GM12878 (cell line): Measurements from ENCODE around the gene RPS19BP1. TPM values are rescaled to one million over a fixed set of nuclear protein-coding genes. Genes with fewer than 3 reads are reported as not detected.

Experiments used
- ATAC-seq: fragments of 200-7000 bp; cut with Tn5 transposase; 3 replicates; pipeline ENCODE4 v1.9.1; 2020; ENCODE audit warnings: mild to moderate bottlenecking, moderate library complexity
- BruUV-seq: library from RNA; stranded (reverse); fragments of 400-500 nt; replicated peaks from 2 replicates; lab custom pipeline; 2021; lab: Mats Ljungman, UMichigan
- CTCF ChIA-PET: fragments of 300-600 bp; sonication (Branson Sonifier 250); formaldehyde crosslinking; extraction: SDS; loops from one replicate; lab custom pipeline; 2021; ENCODE audit warnings: inconsistent platforms; lab: Yijun Ruan, JAX
- POLR2A ChIA-PET: fragments of 350-600 bp; formaldehyde crosslinking; extraction: SDS; loops from one replicate; lab custom pipeline; 2021; ENCODE audit warnings: inconsistent platforms; lab: Charles Lee
- RAD21 ChIA-PET: fragments of 300-600 bp; sonication (Branson Sonifier 250); formaldehyde crosslinking; loops from one replicate; lab custom pipeline; 2023; ENCODE audit warnings: antibody characterized with exemption; ENCODE audit not compliant: unreplicated experiment; lab: Charles Lee
- SMC1A ChIA-PET: fragments of 300-600 bp; sonication (Branson Sonifier 250); formaldehyde crosslinking; loops from one replicate; lab custom pipeline; 2023; ENCODE audit not compliant: unreplicated experiment, uncharacterized antibody; lab: Charles Lee
- DNase-seq: peaks from one replicate; pipeline ENCODE4 v3.0.0-alpha.2; 2011; ENCODE audit warnings: low read depth, low spot score
- FAIRE-seq: peaks from 3 replicates; lab custom pipeline; 2011; peaks lifted over from hg19 to GRCh38; lab: Jason Lieb, UNC
- H2AFZ ChIP-seq: 2 replicates; pipeline ENCODE4 v1.6.0; 2011; ENCODE audit warnings: low read depth, low read length, control low read depth; ENCODE audit not compliant: control insufficient read depth
- H3K27ac ChIP-seq: 2 replicates; pipeline ENCODE4 v1.5.1; 2011; ENCODE audit warnings: control low read depth; ENCODE audit not compliant: control insufficient read depth, insufficient read depth
- H3K27me3 ChIP-seq, 2 experiments: replicated peaks in 1 of 2; 2 replicates each; pipeline versions ENCODE4 v1.6.0 to v1.6.1; 2011; ENCODE audit warnings: low read length in 1 of 2; ENCODE audit not compliant: control insufficient read depth in 2 of 2, insufficient read depth in 2 of 2
- H3K36me3 ChIP-seq, 2 experiments: 2 replicates each; pipeline ENCODE4 v1.5.1; 2011; ENCODE audit warnings: low read length in 1 of 2; ENCODE audit not compliant: control insufficient read depth in 2 of 2, insufficient read depth in 2 of 2
- H3K4me1 ChIP-seq: 2 replicates; pipeline ENCODE4 v1.6.1; 2011; ENCODE audit warnings: mild to moderate bottlenecking, low read length, moderate library complexity, mixed read lengths; ENCODE audit not compliant: control insufficient read depth, insufficient read depth
- H3K4me2 ChIP-seq: 2 replicates; pipeline ENCODE4 v1.6.0; 2011; ENCODE audit warnings: control low read depth; ENCODE audit not compliant: control insufficient read depth, insufficient read depth
- H3K4me3 ChIP-seq: fragments of 200-600 bp; sonication (generic); 2 replicates; pipeline ENCODE4 v1.5.1; 2016
- H3K79me2 ChIP-seq: 2 replicates; pipeline ENCODE4 v1.6.0; 2011; ENCODE audit warnings: low read length; ENCODE audit not compliant: control insufficient read depth, insufficient read depth
- H3K9ac ChIP-seq: 2 replicates; pipeline ENCODE4 v1.8.0; 2011; ENCODE audit warnings: low read length, control low read depth, mixed read lengths; ENCODE audit not compliant: control insufficient read depth, insufficient read depth
- H3K9me3 ChIP-seq: replicated peaks from 3 replicates; pipeline ENCODE4 v1.5.1; 2011; ENCODE audit warnings: mild to moderate bottlenecking, low read length; ENCODE audit not compliant: control insufficient read depth, insufficient read depth
- H4K20me1 ChIP-seq: 2 replicates; pipeline ENCODE4 v1.6.0; 2011; ENCODE audit not compliant: control insufficient read depth, insufficient read depth
- CEBPB ChIP-seq, 2 experiments: fragments of 150-350 bp in 1 of 2; IDR thresholded peaks; 2 replicates each; pipeline ENCODE4 v1.6.1; 2012 to 2014; ENCODE audit warnings: low read depth in 2 of 2, low read length in 2 of 2, borderline replicate concordance in 1 of 2, inconsistent platforms in 1 of 2
- CUX1 ChIP-seq: IDR thresholded peaks from 2 replicates; pipeline ENCODE4 v1.6.1; 2012; ENCODE audit warnings: improper control_type of control experiment, low read depth, low read length; ENCODE audit not compliant: insufficient replicate concordance
- E2F4 ChIP-seq: IDR thresholded peaks from 2 replicates; pipeline ENCODE4 v1.6.1; 2012; ENCODE audit warnings: low read depth, low read length, improper control_type of control experiment
- EZH2 ChIP-seq: IDR thresholded peaks from 2 replicates; pipeline ENCODE4 v1.6.1; 2012; ENCODE audit warnings: low read depth, mild to moderate bottlenecking, control low read depth, inconsistent platforms, low read length, borderline replicate concordance; ENCODE audit not compliant: control insufficient read depth
- FOS ChIP-seq: IDR thresholded peaks from 3 replicates; pipeline ENCODE4 v1.6.1; 2011; ENCODE audit warnings: borderline replicate concordance; ENCODE audit not compliant: insufficient read length; ENCODE audit errors: extremely low read depth
- GATAD2B ChIP-seq: fragments of 450-650 bp; conservative IDR thresholded peaks from 2 replicates; pipeline ENCODE4 v1.6.1; 2017; ENCODE audit warnings: low read depth, mild to moderate bottlenecking, moderate library complexity
- KAT2A ChIP-seq: conservative IDR thresholded peaks from 2 replicates; pipeline ENCODE4 v1.6.1; 2011; ENCODE audit warnings: low read depth, low read length; ENCODE audit not compliant: control insufficient read depth
- MYB ChIP-seq: fragments of 150-350 bp; IDR thresholded peaks from 2 replicates; pipeline ENCODE4 v1.6.1; 2014; ENCODE audit warnings: mild to moderate bottlenecking, low read depth, low read length, borderline replicate concordance
- NKRF ChIP-seq: fragments of 450-650 bp; conservative IDR thresholded peaks from 2 replicates; pipeline ENCODE4 v1.6.1; 2017; ENCODE audit warnings: mild to moderate bottlenecking, moderate library complexity
- RAD21 ChIP-seq: IDR thresholded peaks from 2 replicates; pipeline ENCODE4 v1.6.1; 2011; ENCODE audit warnings: mild to moderate bottlenecking, low read depth, low read length, moderate library complexity; ENCODE audit not compliant: insufficient read depth
- RAD51 ChIP-seq: fragments of 450-650 bp; IDR thresholded peaks from 2 replicates; pipeline ENCODE4 v1.6.1; 2016; ENCODE audit warnings: moderate library complexity, mild to moderate bottlenecking, inconsistent platforms
- YY1 ChIP-seq: IDR thresholded peaks from 2 replicates; pipeline ENCODE4 v1.6.1; 2011; ENCODE audit warnings: low read depth, mild to moderate bottlenecking, low read length
- ZBED1 ChIP-seq: IDR thresholded peaks from 2 replicates; pipeline ENCODE4 v1.6.1; 2016; ENCODE audit warnings: borderline replicate concordance
- WGBS: methylation state at CpG from one replicate; pipeline ENCODE4 v1.1.6; 2016; ENCODE audit warnings: low lambda C conversion rate; ENCODE audit not compliant: insufficient replicate concordance, insufficient coverage; ENCODE audit errors: missing lambda C conversion rate; 5-methylcytosine and 5-hydroxymethylcytosine counted together
- in situ Hi-C: fragments of 300-500 bp; cut with MboI; formaldehyde crosslinking; loops from 9 replicates; pipeline ENCODE4 v1.14.3; 2018; ENCODE audit warnings: mixed read lengths
- intact Hi-C: fragments of 100-400 bp; cut with micrococcal nuclease; formaldehyde crosslinking; loops from one replicate; pipeline ENCODE4 v1.14.2; 2022; ENCODE audit not compliant: unreplicated experiment
- polyA plus RNA-seq, 11 experiments: library from polyadenylated mRNA; depleted of rRNA in 4 of 11; unstranded in 6 of 11; stranded (reverse) in 5 of 11; fragments of >200 nt; fragmentation: Nextera tagmentation in 4 of 11; fragmentation: Illumina TruSeq in 1 of 11; extraction: Ambion mirVana in 4 of 11; extraction: Trizol in 1 of 11; gene quantifications; 1 replicate in 1 of 11; 2 replicates in 10 of 11; pipeline versions ENCODE4 v1.2.1 to v1.2.3, GENCODE V29; 2011 to 2016; ENCODE audit warnings: inconsistent platforms in 2 of 11, missing spikeins in 2 of 11, low read depth in 1 of 11
- total RNA-seq, 4 experiments: library from RNA; depleted of rRNA in 3 of 4; stranded (reverse); fragments of >200 nt in 3 of 4; fragmentation: Illumina TruSeq in 1 of 4; extraction: Trizol in 1 of 4; gene quantifications; 2 replicates each; pipeline versions ENCODE4 v1.2.1 to v1.2.3, GENCODE V29; 2013 to 2021

Gene RPS19BP1
- total and polyA plus RNA-seq, 10 of the 15 experiments (the other 5 are each of a cell fraction or from before 2014, with no cell fraction given): 2.7 to 206 (median 78.6) TPM

DNA sequence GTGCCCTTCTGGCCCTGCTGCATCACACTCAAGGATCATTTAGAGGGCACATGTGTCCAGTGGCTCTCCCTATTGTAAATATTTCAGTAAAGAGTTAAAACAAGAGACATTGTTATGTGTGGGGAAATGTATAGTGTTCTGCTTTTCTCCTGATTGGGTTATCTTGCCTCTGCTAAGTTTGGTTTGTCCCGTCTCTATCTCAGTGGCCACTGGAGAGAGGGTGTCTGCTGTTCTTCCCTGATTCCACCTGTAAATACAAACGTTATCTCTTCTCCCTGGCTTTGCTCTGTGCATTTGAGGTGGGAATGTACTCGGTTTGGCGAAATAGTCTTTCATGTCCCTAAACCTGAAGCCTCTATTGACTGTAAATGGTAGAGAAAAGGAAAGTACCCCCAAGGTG, 24.2 kb downstream of the RPS19BP1 start:
- DNase-seq: no peak
- Histone ChIP-seq H3K4me1 (peaks cover 9% of the 10 kb centered on the region), H3K4me2 (no peak overlapping the region), H4K20me1 (peaks cover 4% of the 10 kb centered on the region), H3K36me3 (peaks cover 30 to 51% of the 10 kb centered on the region in 2 experiments), H3K9me3 (no peaks in the 10 kb centered on the region), H3K79me2 (peaks cover 50% of the 10 kb centered on the region), H2AFZ (no peak overlapping the region), H3K27me3 (no peaks in the 10 kb centered on the region), H3K27ac (no peak overlapping the region), H3K4me3 (no peak overlapping the region), H3K9ac (no peak overlapping the region)
- ATAC-seq: no peak
- SMC1A ChIA-PET: interaction anchor here (1.2 kb wide), 1 partner anchor 12 kb away, joined by 3 read pairs; no protein-coding TSS in a partner anchor
- CTCF ChIA-PET: interaction anchor here (1.8 kb wide), 1 partner anchor 109 kb away, joined by 4 read pairs; no protein-coding TSS in a partner anchor
- POLR2A ChIA-PET: interaction anchor here (1.1 kb wide), 1 partner anchor 8 kb away, joined by 4 read pairs; no protein-coding TSS in a partner anchor
- no peak for TF ChIP-seq RAD51
- no peak for TF ChIP-seq GATAD2B
- TF ChIP-seq ZBED1: no peak
- TF ChIP-seq NKRF: no peak
- no peak for TF ChIP-seq RAD21
- TF ChIP-seq KAT2A: no peak
- TF ChIP-seq YY1: no peak
- no peak for TF ChIP-seq CUX1
- TF ChIP-seq EZH2: no peak
- no peak for TF ChIP-seq E2F4
- TF ChIP-seq CEBPB (IDR thresholded peaks at IDR 0.05; ENCODE audit: borderline replicate concordance in 1 of 2, low read depth in 2 of 2, low read length in 2 of 2): no peak
- TF ChIP-seq MYB: no peak
- no peak for TF ChIP-seq FOS
- intact Hi-C loops (no loop called here), in situ Hi-C loops (loop anchor here (25.0 kb wide), 1 partner anchor 346 kb away; the partner anchor contains the start of gene CBX7)
- no peak for FAIRE-seq
- WGBS: 84% methylated on average over 4 of the region's 4 CpGs
- no TSS peak for BruUV-seq
- RAD21 ChIA-PET: no interaction called here
